Activated naive CD8-positive, alpha-beta T cell treated with anti-CD3 and anti-CD28 coated beads for 36 hours (primary cell): ENCODE data around the gene PDE6G. TPM values are rescaled to one million over a fixed set of nuclear protein-coding genes. Genes with fewer than 3 reads are reported as not detected.

ENCODE experiments used
- DNase-seq: peaks from one replicate; pipeline ENCODE4 v3.0.0; 2021
- H3K27ac Mint-ChIP-seq: one replicate; pipeline ENCODE4 v1.8.0; 2022; ENCODE audit warnings: mild to moderate bottlenecking, moderate library complexity, mixed read lengths
- H3K27me3 Mint-ChIP-seq: one replicate; pipeline ENCODE4 v1.8.0; 2022; ENCODE audit warnings: mild to moderate bottlenecking, mixed read lengths
- H3K36me3 Mint-ChIP-seq: one replicate; pipeline ENCODE4 v1.8.0; 2021; ENCODE audit warnings: mild to moderate bottlenecking, mixed read lengths
- H3K4me1 Mint-ChIP-seq: one replicate; pipeline ENCODE4 v1.8.0; 2021; ENCODE audit warnings: mixed read lengths
- H3K4me3 Mint-ChIP-seq: one replicate; pipeline ENCODE4 v1.8.0; 2022; ENCODE audit warnings: mild to moderate bottlenecking, moderate library complexity, mixed read lengths
- H3K9me3 Mint-ChIP-seq: one replicate; pipeline ENCODE4 v1.8.0; 2022; ENCODE audit warnings: mixed read lengths
- total RNA-seq, 2 experiments: library from RNA; stranded (reverse); gene quantifications; one replicate each; pipeline ENCODE4 v1.2.3, GENCODE V29; 2021

The PDE6G gene
- 1 to 10 TPM; 8.6 to 9.1 TPM for total RNA-seq

GRCh38 chr17:81656118-81656743, at the start of gene PDE6G:
Gene PDE6G (minus strand): TSS chr17:81656542. CDS start chr17:81653305, 3,237 bp downstream.
- Mint-ChIP-seq H3K36me3 (no peaks in the 10 kb centered on the region), H3K27ac (no peak within 1 kb of the TSS), H3K9me3 (no peaks in the 10 kb centered on the region), H3K4me1 (peaks cover 13% of the 10 kb centered on the region), H3K4me3 (no peak within 1 kb of the TSS), H3K27me3 (peaks cover 4% of the 10 kb centered on the region)
- no peak for DNase-seq

DNA sequence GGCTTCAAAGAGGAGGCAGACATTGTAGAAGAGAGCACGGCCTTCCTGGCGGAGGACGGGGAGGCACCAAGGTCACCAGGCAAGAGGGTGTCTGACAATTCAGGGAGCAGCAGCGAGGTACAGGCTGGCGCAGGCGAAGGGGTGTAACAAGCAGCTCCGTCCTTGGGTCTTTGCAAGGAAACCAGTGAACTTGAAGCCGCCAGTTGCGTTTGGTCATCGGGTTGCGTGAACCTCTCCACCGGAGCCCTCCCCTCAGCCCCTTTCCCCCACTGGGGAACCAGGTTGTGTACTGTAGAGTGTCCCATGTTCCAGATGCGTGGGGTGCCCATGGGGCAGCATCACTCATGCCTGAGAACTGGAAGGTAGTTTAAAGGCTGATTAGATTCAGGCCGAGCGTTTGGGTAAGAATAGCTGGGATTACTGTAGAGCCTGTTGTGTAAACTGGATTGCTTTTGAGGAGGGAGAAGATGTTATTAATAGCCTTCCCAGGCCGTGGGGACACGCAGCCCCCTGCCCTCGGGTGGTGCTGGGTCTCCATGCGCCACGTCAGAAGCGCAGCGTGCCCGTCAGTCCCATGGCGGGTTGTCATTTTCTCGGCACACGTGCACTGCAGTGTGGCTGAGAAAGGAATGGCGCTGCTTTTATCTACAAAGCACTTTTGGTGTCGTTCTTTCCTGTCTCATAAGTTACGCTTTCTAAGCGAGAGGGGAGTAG, 49.3 kb upstream of the PDE6G start:
- peak overlapping the region; percentile 10 for H3K4me3 Mint-ChIP-seq
- no peaks in the 10 kb centered on the region for H3K27me3 Mint-ChIP-seq
- peak overlapping the region; percentile 38 for H3K27ac Mint-ChIP-seq
- no peaks in the 10 kb centered on the region for H3K9me3 Mint-ChIP-seq
- H3K36me3 Mint-ChIP-seq = peaks cover 50% of the 10 kb centered on the region
- peaks cover 41% of the 10 kb centered on the region for H3K4me1 Mint-ChIP-seq
- no peak for DNase-seq

GRCh38 chr17:81703747-81704654, 47.7 kb upstream of the PDE6G start:
- Mint-ChIP-seq H3K27ac (peak overlapping the region; percentile 81), H3K36me3 (peaks cover 49% of the 10 kb centered on the region), H3K9me3 (no peaks in the 10 kb centered on the region), H3K4me1 (peaks cover 33% of the 10 kb centered on the region), H3K27me3 (no peaks in the 10 kb centered on the region), H3K4me3 (peak overlapping the region; percentile 97)
- DNase-seq = no peak

DNA sequence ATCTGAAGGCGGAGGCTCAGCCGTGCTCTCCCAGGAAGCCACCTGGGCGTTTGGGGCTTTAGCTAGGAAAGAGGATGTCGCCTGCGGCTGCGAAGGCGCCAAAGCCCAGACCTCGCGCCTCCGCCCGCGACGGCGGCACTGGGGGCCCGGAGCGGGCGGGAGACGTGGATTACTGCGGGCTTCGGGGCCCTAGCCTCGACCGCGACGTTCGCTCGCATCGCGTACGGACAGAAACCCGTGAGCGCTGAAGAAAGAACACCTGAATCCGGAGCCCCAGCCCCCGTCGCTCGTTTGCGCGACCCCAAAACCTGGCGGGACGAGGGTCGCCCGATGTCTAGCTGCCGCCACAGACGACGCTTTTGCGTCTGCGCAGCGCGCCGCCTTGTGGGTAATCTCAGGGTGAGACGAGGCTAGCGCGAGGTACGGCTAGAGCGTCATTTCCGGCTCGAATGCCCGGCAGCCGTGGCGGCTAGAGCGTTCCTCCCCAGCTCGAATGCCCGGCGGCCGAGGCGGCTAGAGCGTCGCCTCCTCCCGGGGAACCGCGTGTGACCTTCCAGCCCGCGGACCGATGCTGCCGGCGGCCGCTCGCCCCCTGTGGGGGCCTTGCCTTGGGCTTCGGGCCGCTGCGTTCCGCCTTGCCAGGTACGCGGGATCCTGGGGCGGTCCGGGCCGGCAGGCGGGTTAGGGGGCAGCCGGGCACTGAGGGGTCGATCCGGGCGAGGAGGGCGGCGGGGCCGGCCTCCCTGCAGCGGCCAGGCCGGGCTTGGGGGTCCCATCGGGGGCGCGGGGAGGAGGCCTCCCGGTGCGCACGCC, 46.8 kb upstream of the PDE6G start, which contains the start of gene MRPL12:
Gene MRPL12, plus strand, starts transcription at position 434 of the 813 bp plus-strand sequence. Its CDS starts 135 bp downstream, at position 569.
- Mint-ChIP-seq H3K27me3 (no peaks in the 10 kb centered on the region), H3K4me3 (peak within 1 kb of the TSS; percentile 97), H3K36me3 (peaks cover 54% of the 10 kb centered on the region), H3K4me1 (peaks cover 30% of the 10 kb centered on the region), H3K9me3 (no peaks in the 10 kb centered on the region), H3K27ac (peak within 1 kb of the TSS; percentile 97)
- DNase-seq = peak; percentile 92

GRCh38 chr17:81701288-81702071, 45.1 kb upstream of the PDE6G start:
- DNase-seq = no peak

GRCh38 chr17:81700353-81701287, 44.3 kb upstream of the PDE6G start:
- H3K27me3 Mint-ChIP-seq = no peaks in the 10 kb centered on the region
- H3K27ac Mint-ChIP-seq = peak overlapping the region; percentile 77
- peaks cover 45% of the 10 kb centered on the region for H3K36me3 Mint-ChIP-seq
- H3K4me1 Mint-ChIP-seq = peaks cover 26% of the 10 kb centered on the region
- H3K9me3 Mint-ChIP-seq = no peaks in the 10 kb centered on the region
- no peak for DNase-seq
- peak overlapping the region; percentile 54 for H3K4me3 Mint-ChIP-seq

More at GRCh38 chr17:81701288-81702071, 45.1 kb upstream of the PDE6G start:
- peak overlapping the region; percentile 97 for H3K4me3 Mint-ChIP-seq
- no peaks in the 10 kb centered on the region for H3K27me3 Mint-ChIP-seq
- peak overlapping the region; percentile 97 for H3K27ac Mint-ChIP-seq
- H3K4me1 Mint-ChIP-seq = peaks cover 30% of the 10 kb centered on the region
- H3K36me3 Mint-ChIP-seq = peaks cover 53% of the 10 kb centered on the region
- H3K9me3 Mint-ChIP-seq = no peaks in the 10 kb centered on the region

GRCh38 chr17:81697261-81698044, 41.1 kb upstream of the PDE6G start:
- H3K27me3 Mint-ChIP-seq = no peaks in the 10 kb centered on the region
- H3K4me1 Mint-ChIP-seq = peaks cover 15% of the 10 kb centered on the region
- peaks cover 26% of the 10 kb centered on the region for H3K36me3 Mint-ChIP-seq
- no peak overlapping the region for H3K4me3 Mint-ChIP-seq
- no peak for DNase-seq
- H3K9me3 Mint-ChIP-seq = no peaks in the 10 kb centered on the region
- no peak overlapping the region for H3K27ac Mint-ChIP-seq

DNA sequence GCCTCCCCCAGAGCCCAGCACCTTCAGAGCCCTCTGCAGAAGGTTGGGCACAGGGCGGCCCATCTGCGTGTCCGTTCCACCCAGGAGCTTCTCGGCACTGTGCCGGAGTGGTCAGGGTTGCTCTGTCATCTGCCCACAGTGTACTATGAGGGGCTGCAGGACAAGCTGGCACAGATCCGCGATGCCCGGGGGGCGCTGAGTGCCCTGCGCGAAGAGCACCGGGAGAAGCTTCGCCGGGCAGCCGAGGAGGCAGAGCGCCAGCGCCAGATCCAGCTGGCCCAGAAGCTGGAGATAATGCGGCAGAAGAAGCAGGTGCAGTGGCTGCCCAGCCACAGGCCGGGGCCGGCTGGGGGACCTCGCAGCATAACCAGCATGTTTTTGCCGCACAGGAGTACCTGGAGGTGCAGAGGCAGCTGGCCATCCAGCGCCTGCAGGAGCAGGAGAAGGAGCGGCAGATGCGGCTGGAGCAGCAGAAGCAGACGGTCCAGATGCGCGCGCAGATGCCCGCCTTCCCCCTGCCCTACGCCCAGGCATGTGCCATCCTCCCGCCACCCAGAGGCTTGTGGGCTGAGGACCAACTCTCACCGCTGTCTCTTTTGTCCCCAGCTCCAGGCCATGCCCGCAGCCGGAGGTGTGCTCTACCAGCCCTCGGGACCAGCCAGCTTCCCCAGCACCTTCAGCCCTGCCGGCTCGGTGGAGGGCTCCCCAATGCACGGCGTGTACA, 40.0 kb upstream of the PDE6G start:
- H3K9me3 Mint-ChIP-seq = no peaks in the 10 kb centered on the region
- H3K27me3 Mint-ChIP-seq = no peaks in the 10 kb centered on the region
- DNase-seq = no peak
- no peak overlapping the region for H3K27ac Mint-ChIP-seq
- H3K4me3 Mint-ChIP-seq = no peak overlapping the region
- peaks cover 16% of the 10 kb centered on the region for H3K36me3 Mint-ChIP-seq
- H3K4me1 Mint-ChIP-seq = peaks cover 7% of the 10 kb centered on the region

- Mint-ChIP-seq H3K4me3 (no peak overlapping the region), H3K9me3 (no peaks in the 10 kb centered on the region), H3K27ac (no peak overlapping the region), H3K27me3 (no peaks in the 10 kb centered on the region), H3K4me1 (peaks cover 3% of the 10 kb centered on the region), H3K36me3 (peaks cover 12% of the 10 kb centered on the region)
- no peak for DNase-seq
These were observed 39.5 kb upstream of the PDE6G start for GRCh38 chr17:81695801-81696200.

DNA sequence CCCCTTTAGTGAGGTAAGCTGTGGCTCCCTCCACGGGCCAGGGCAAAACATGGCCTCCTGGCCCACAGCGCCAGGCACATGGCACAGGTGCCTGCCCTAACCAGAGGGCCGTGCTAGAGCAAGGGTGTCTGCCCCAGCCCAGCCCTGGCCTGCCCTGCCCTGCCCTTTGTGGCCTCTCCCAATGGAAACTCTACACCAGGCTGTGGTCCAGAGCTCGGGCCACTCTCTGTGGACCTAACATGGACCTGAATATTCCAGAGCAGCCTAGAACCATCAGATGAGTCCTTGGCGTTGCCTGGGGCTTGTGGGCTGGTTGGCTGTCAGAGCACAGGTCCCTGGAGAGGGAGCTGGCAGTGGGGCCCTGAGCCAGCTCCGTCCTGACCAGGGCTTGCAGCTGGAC, 38.9 kb upstream of the PDE6G start:
- no peak overlapping the region for H3K27ac Mint-ChIP-seq
- H3K4me1 Mint-ChIP-seq = no peaks in the 10 kb centered on the region
- no peak overlapping the region for H3K4me3 Mint-ChIP-seq
- H3K9me3 Mint-ChIP-seq = no peaks in the 10 kb centered on the region
- DNase-seq = no peak
- no peaks in the 10 kb centered on the region for H3K27me3 Mint-ChIP-seq
- H3K36me3 Mint-ChIP-seq = peaks cover 12% of the 10 kb centered on the region

DNA sequence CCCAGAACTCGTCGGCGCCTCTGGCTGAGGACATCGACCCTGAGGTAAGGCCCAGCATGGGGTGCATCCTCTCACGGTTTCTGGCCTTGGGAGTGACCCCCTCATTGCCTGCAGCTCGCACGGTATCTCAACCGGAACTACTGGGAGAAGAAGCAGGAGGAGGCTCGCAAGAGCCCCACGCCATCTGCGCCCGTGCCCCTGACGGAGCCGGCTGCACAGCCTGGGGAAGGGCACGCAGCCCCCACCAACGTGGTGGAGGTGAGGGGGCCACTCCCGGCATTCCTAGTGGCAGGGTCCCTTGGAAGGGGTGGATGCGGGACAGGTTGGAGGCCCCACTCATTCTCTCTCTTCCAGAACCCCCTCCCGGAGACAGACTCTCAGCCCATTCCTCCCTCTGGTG, 38.5 kb upstream of the PDE6G start:
- H3K4me1 Mint-ChIP-seq = no peaks in the 10 kb centered on the region
- no peaks in the 10 kb centered on the region for H3K27me3 Mint-ChIP-seq
- H3K36me3 Mint-ChIP-seq = peaks cover 12% of the 10 kb centered on the region
- no peak overlapping the region for H3K4me3 Mint-ChIP-seq
- DNase-seq = no peak
- H3K9me3 Mint-ChIP-seq = no peaks in the 10 kb centered on the region
- H3K27ac Mint-ChIP-seq = no peak overlapping the region
